HG02763 (cell line): Measurements from ENCODE around the gene NKX3-2.

ENCODE experiments used
- ATAC-seq: cut with Tn5 transposase; IDR thresholded peaks from one replicate; pipeline ENCODE4 v1.9.1; 2021; ENCODE audit warnings: mild to moderate bottlenecking, moderate library complexity; ENCODE audit not compliant: unreplicated experiment

NKX3-2 gene

GRCh38 chr4:13515268-13515667 lies 29.0 kb downstream of the NKX3-2 start:
- ATAC-seq, result no peak

- ATAC-seq, result no peak
Observed at GRCh38 chr4:13514722-13515121, 29.6 kb downstream of the NKX3-2 start.

- ATAC-seq, result no peak
Observed at GRCh38 chr4:13511101-13511500, 33.2 kb downstream of the NKX3-2 start.

- no peak for ATAC-seq
Observed at GRCh38 chr4:13509442-13509841, 34.9 kb downstream of the NKX3-2 start.

DNA sequence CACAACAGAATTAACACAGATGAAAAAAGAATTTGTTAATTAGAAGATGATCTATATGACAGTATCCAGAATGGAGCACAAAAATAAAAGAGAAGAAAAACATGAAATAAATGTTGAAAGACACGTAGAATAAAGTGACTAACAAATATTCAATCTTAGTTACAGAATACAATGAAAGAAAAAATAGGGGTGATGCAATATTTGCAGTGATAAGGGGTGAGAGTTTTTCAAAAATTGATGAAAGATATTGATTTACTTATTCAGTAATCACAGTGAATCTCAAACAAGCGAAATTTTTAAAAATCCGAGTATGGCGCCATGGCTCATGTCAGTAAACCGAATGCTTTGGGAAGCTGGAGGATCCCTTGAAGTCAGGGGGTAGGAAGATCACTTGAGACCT lies 39.9 kb downstream of the NKX3-2 start:
- ATAC-seq, result no peak

GRCh38 chr4:13498469-13498868 lies 45.8 kb downstream of the NKX3-2 start:
- no peak for ATAC-seq

GRCh38 chr4:13496605-13497004 lies 47.7 kb downstream of the NKX3-2 start:
- no peak for ATAC-seq

GRCh38 chr4:13495753-13496152 lies 48.6 kb downstream of the NKX3-2 start:
- ATAC-seq, result no peak

DNA sequence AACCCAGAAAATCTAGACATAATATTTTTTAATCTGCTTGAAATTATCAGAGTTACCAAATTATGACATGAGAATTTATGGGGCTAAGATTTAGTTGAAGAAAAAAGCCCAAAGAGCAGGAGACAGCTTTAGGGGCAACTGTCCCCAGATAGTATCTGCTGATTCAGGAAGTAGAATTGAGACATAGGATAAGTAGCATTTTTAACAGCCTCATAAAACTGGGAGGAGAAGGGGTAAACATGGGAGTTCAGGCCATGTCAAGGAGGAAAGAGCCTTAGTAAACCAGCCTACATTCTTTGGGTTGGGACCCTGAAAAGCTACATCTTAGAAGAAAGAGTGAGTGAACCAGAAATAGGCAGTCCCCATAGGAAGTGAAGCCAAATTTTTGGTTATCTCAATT lies 50.5 kb downstream of the NKX3-2 start:
- ATAC-seq, result no peak

- ATAC-seq, result no peak
Observed at GRCh38 chr4:13492747-13493146, 51.6 kb downstream of the NKX3-2 start.
